Tibial artery (tissue), 4 donors: ENCODE measurements around the gene LARGE1.

Experiments
- DNase-seq, 2 donors: peaks; one replicate each; pipeline ENCODE4 v3.0.0-alpha.2; 2019
- H3K27ac ChIP-seq, 2 donors: fragments of 200-600 bp; sonication (generic) in 1 of 2; 1 replicate in 1 of 2; 2 replicates in 1 of 2; pipeline ENCODE4 v1.5.1; 2018 to 2019; ENCODE audit warnings: mild to moderate bottlenecking in 1 of 2
- H3K27me3 ChIP-seq, 2 donors: fragments of 200-600 bp; sonication (generic) in 1 of 2; one replicate each; pipeline versions ENCODE4 v1.5.1 to v1.6.0; 2016 to 2019
- H3K36me3 ChIP-seq, 3 donors: fragments of 200-600 bp; sonication (generic) in 2 of 3; one replicate each; pipeline ENCODE4 v1.5.1; 2016 to 2019; ENCODE audit warnings: mild to moderate bottlenecking in 2 of 3
- H3K4me1 ChIP-seq, 4 donors: fragments of 200-600 bp; sonication (generic) in 2 of 4; 1 replicate in 3 of 4; 2 replicates in 1 of 4; pipeline ENCODE4 v1.5.1; 2016 to 2019
- H3K4me3 ChIP-seq, 2 donors: fragments of 200-600 bp; sonication (generic) in 1 of 2; 1 replicate in 1 of 2; 2 replicates in 1 of 2; pipeline ENCODE4 v1.5.1; 2018 to 2019; ENCODE audit warnings: mild to moderate bottlenecking in 2 of 2
- H3K9me3 ChIP-seq, 3 donors: fragments of 200-600 bp; sonication (generic) in 1 of 3; one replicate each; pipeline ENCODE4 v1.5.1; 2016 to 2019
- CTCF ChIP-seq, 2 experiments: fragments of 200-600 bp in 1 of 2; fragments of 450-650 bp in 1 of 2; IDR thresholded peaks; one replicate each; pipeline ENCODE4 v1.5.1; 2017 to 2019; ENCODE audit warnings: antibody characterized with exemption in 2 of 2, mild to moderate bottlenecking in 1 of 2, moderate library complexity in 1 of 2
- intact Hi-C: fragments of 100-400 bp; cut with DNase I; formaldehyde crosslinking; loops from one replicate; pipeline ENCODE4 v1.15.0; 2023; ENCODE audit warnings: low total_unique reads

Gene LARGE1

GRCh38 chr22:33600113-33600512 lies 320.2 kb downstream of the LARGE1 start:
- intact Hi-C loops, result no loop called here

GRCh38 chr22:33599596-33599995 lies 320.7 kb downstream of the LARGE1 start:
- TF ChIP-seq CTCF (IDR thresholded peaks at IDR 0.05), result no peak
- no peaks in the 10 kb centered on the region for H3K27me3 ChIP-seq
- intact Hi-C loops, result no loop called here

More at GRCh38 chr22:33600113-33600512, 320.2 kb downstream of the LARGE1 start:
- TF ChIP-seq CTCF (IDR thresholded peaks at IDR 0.05), result no peak
- Histone ChIP-seq H3K27ac (no peak overlapping the region), H3K27me3 (no peaks in the 10 kb centered on the region), H3K9me3 (no peaks in the 10 kb centered on the region), H3K36me3 (peaks cover 0 to 34% (median 31%) of the 10 kb centered on the region in 3 donors), H3K4me3 (no peak overlapping the region), H3K4me1 (no peaks in the 10 kb centered on the region)
- no peak for DNase-seq

GRCh38 chr22:33598821-33599220 lies 321.5 kb downstream of the LARGE1 start:
- intact Hi-C loops, result no loop called here
- no peak for DNase-seq
- no peak overlapping the region for H3K4me3 ChIP-seq
- no peaks in the 10 kb centered on the region for H3K4me1 ChIP-seq
- peaks cover 0 to 25% (median 22%) of the 10 kb centered on the region in 3 donors for H3K36me3 ChIP-seq
- H3K27me3 ChIP-seq, result no peaks in the 10 kb centered on the region
- no peaks in the 10 kb centered on the region for H3K9me3 ChIP-seq
- TF ChIP-seq CTCF (IDR thresholded peaks at IDR 0.05), result no peak
- H3K27ac ChIP-seq, result no peak overlapping the region

More at GRCh38 chr22:33599596-33599995, 320.7 kb downstream of the LARGE1 start:
- no peak for DNase-seq
- H3K36me3 ChIP-seq, result peaks cover 0 to 31% (median 28%) of the 10 kb centered on the region in 3 donors
- H3K9me3 ChIP-seq, result no peaks in the 10 kb centered on the region
- no peak overlapping the region for H3K27ac ChIP-seq
- H3K4me1 ChIP-seq, result no peaks in the 10 kb centered on the region
- H3K4me3 ChIP-seq, result no peak overlapping the region

GRCh38 chr22:33597274-33597985 lies 322.8 kb downstream of the LARGE1 start:
- TF ChIP-seq CTCF (IDR thresholded peaks at IDR 0.05), result no peak
- no peak overlapping the region for H3K4me3 ChIP-seq
- H3K36me3 ChIP-seq, result peaks cover 0 to 17% (median 9%) of the 10 kb centered on the region in 3 donors
- H3K9me3 ChIP-seq, result no peaks in the 10 kb centered on the region
- intact Hi-C loops, result no loop called here
- H3K4me1 ChIP-seq, result no peaks in the 10 kb centered on the region
- no peaks in the 10 kb centered on the region for H3K27me3 ChIP-seq
- no peak overlapping the region for H3K27ac ChIP-seq
- no peak for DNase-seq

GRCh38 chr22:33593818-33594217 lies 326.5 kb downstream of the LARGE1 start:
- H3K4me1 ChIP-seq, result no peaks in the 10 kb centered on the region
- no peaks in the 10 kb centered on the region for H3K36me3 ChIP-seq
- DNase-seq, result no peak
- no peak for TF ChIP-seq CTCF (IDR thresholded peaks at IDR 0.05)
- H3K27ac ChIP-seq, result no peak overlapping the region
- no peak overlapping the region for H3K4me3 ChIP-seq
- no peaks in the 10 kb centered on the region for H3K9me3 ChIP-seq
- H3K27me3 ChIP-seq, result no peaks in the 10 kb centered on the region
- intact Hi-C loops, result no loop called here
